GM18867 (cell line): Measurements from ENCODE around the gene SND1.
A peak's percentile ranks its signal among the peaks of the same experiment; 100 is the strongest.

Experiments used
- ATAC-seq: cut with Tn5 transposase; IDR thresholded peaks from one replicate; pipeline ENCODE4 v1.9.1; 2021; ENCODE audit warnings: mild to moderate bottlenecking, moderate library complexity; ENCODE audit not compliant: unreplicated experiment

SND1 gene

DNA sequence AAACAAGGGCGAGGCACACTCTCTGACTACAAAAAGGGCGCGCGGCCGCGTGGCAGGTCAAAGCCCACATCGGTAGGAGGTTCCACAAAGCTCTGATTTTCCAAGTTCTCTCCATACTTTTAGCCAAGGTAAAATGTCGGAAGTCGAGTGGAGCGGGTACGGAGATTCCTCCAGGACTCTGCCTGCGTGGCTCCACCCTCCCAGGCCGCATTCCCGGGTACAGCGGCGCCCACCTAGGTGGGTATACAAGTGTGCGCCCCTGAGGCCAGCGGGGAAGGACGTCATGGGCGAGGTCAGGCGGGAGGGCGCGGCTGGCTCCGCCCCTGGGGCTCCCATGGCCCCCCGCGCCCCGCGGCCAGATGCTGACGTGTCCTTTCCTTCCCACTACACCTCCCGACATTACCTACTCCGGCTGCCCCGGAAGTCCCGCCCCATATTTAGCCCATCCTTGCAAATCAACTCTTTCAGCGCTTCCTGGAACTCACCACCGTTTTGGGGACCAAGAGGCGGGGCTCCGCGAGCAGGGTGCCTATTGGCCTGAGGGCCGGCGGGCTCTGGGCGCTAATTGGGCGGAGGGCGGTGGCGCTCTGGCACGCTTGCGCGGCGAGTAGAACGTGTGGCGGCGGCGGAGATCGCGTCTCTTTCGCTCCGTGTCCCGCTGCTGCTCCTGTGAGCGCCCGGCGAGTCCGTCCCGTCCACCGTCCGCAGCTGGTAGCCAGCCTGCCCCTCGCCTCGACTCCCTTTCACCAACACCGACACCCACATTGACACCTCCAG, at the start of gene SND1:
SND1 (plus strand) TSS at position 639 of the 777 bp plus-strand sequence. CDS start 180 bp downstream, outside the sequence.
- ATAC-seq = peak; percentile 93

DNA sequence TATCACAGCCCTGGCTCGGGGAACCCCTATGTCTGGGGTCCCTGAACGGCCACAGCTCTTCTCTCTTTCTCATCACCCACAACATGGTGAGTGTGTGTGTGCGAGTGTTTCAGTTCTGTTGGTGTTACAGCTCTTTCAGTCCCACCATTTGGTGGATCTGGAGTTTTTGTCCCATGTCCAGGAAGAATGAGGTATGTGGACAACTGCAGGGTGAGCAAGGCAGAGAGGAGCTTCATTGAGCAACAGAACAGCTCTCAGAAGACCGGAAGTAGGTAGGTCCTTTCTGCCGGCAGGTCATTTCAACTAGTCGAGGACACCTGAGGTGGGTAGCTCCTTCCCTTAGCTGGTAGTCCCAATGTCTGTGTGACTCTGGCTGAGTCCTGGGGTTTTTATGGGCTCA, 43.5 kb upstream of the SND1 start:
- ATAC-seq = no peak

DNA sequence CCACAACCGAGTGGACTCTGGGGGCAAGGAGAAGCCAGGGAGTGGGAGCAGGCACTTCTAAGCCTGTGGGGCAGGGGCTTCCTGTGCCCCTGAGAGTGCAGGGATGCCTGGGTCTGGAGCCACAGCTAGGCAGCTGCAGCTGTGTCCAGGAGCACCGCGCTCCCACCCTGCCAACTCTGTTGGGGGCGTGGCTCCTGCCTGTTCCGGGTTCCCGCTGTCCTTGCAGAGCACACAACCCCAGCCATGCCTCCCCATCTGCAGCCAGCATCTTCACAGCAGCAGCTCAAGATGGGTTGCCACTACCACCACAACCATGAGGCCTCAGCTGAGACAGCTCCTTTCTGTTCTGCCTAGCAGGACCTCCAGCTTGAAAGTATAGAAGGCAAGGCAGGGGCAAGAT, 42.7 kb upstream of the SND1 start:
- no peak for ATAC-seq

DNA sequence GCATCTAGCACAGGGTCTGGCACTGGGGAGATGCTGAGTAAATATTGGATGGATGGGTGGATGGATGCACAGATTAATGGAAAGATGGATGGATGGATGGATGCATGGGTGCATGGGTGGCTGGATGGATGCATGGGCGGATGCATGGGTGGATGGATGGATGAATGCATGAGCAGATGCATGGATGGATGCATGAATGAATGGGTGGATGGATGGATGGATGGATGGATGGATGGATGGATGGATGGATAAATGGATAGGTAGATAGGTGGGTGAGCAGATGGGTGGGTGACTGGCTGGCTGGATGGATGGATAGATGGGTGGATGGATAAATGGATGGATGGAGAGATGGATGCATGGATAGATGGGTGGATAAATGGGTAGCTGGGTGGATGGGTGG, 39.7 kb upstream of the SND1 start:
- no peak for ATAC-seq

DNA sequence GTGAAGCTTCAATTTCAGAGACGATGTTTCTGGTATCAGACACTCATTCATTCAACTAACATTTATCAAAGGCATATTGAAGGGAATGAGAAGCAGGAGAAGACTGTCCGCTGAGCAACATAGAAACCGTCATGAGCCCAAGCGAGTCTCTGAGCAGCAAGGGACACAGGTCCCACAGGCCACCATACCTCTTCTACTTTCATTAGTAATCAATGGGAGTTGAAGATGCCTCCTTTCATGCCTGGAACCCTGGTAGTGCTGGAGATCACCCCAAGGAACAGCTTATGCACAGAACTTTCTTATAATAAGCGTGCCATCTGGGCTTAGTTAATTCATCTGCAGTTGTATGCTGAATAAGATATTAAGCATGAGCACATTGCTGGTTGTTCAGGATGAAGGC, 35.3 kb upstream of the SND1 start:
- ATAC-seq = no peak

DNA sequence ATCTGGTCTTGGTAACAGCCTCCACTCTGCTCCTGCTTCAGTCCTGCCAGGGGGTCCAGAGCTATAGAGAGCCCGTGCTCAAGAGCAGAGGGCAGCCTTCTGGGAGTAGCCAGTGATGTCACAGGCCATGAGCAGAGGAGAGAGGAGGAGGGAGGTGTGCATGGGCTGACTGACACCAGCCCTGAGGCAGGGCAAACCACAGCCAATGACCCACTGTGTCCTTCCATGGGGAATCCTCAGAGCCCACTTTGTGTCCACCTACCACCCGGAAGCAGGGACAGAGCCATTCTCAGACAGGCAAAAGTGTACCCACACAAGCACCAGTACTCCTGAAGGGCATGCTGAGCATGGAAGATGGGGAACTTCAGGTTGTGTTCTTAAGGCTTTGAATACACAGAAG, 34.0 kb upstream of the SND1 start, which contains the start of gene PAX4:
PAX4 (minus strand) TSS at position 101 of the 400 bp plus-strand sequence. CDS start 2,214 bp downstream, outside the sequence.
- no peak for ATAC-seq

DNA sequence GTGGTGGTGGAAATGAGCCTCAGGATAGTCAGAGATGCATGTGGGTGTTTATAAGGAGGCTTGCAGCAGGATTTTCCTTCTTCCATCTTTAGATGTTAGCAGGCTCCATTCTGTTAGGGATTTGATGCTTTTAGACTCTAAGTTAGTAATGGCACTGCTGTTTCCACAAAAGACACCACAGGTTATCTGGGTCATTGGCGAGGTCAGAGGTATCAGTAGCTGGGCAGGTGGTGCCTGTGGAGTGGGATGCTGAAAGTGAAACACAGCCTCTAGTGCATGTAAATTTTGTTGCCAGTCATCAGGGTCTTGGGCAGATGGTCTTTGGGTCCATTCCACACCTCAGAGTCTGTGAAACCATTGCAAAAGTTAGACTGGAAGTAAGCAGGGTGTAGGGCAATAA, 33.2 kb upstream of the SND1 start:
- ATAC-seq = no peak

DNA sequence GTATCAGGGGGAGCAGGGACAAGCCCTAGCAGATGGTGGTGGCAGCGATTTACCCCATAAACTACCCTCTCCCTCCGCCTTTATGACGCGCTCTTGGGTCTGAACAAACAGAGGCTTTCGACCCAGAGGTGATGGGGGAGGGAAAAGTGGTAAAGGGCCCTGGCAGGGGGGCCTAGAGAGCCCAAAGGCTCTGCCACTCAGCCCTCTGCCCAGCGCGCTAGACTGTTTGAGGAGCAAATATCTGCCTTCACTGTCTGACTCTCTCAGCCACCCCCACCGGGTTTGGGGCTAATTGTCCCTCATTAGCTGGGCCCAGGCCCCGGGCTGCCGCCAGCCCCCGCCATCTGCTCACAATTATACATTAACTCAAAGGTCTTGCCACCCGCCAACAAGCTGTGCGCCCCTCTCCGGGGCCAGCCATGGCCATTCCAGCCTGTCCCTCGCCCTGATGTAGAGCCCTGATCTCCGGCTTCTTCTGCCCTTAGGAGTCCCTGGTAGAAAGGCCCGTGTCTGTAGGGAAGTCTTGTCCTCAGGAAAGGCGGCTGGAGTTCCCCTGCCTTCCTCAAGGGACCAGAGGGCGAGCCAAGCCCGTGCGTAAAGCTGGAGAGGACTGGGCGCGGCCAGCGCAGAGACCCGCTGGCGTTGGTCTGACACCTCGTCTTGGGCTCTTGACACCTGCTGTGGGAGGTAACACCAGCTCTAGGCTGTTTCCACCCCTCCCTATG, 32.2 kb upstream of the SND1 start:
- ATAC-seq = no peak

DNA sequence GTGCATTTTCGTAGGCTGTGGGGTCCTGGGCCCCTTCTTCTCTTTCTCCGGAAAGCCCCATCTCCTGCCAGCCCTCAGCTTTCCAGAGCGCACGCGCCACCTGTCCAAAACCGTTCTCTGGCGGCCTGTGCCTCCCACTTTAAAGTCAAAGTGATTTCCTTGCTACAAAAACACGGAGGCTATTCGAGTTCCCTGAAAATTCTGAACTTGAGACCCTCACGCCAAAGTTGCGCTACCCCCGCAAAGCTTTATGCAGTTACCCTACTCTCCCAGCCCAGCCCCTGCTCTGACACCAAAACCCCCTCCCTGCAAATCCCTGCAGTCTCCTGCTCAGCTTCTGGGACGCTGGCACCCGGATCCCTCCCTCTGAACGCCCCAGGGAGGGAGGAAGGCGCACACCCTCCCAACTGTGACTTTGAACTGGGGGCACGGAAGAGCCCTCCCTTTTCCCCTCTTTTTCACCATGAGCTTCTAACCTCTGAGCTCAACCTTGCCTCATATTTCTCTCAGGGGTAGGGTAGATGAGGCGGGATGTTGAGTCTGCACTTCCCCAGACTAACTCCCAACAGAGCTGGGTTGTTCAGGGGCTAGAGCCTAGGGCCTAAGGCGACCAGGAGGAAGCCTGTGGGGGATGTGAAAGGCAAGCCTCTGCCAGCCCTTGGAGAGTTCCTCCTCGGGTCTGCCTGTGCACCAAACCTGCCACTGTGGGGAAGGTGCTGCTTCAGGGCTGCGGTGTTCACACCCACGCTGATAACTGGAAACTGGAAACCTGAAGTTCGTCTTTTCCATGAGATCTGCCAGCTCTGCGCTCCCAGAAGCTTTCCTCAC, 31.4 kb upstream of the SND1 start:
- ATAC-seq = peak; percentile 51

DNA sequence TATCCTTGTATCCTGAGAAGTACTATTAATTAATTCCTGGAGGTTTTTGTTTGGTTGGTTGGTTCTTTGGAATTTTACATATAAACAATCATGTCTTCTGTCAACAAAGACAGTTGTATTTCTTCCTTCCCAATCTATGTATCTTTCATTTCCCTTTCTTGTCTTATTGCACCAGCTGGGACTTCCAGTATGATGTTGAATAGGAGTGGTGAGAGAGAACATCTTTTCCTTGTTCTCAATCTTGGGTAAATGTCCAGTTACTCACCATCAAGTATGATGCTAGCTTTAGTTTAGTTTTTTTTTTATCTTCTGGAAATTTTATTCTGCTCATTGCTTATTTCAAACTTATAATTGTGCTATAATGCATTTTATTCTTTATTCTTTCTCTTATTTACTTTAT, 26.7 kb upstream of the SND1 start:
- no peak for ATAC-seq

DNA sequence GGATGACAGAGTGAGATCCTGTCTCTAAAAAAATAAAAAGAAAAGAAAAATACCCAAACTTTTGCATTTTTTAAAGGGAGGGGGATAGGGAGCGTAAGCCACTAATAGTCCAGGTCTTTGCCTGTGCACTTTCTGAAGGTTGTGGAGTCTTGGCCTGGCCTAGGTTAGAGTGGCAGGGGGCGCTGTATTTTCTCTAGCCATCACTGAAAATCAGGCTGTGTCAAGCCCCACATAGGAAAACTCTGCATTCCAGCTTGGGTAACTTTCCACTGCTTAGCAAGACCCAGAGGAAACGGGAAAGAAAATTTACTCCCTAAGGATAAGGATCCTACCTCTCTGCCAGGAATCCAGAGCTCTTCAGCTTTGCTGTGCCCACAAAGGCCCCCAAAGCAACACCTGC, 23.5 kb upstream of the SND1 start:
- ATAC-seq = no peak

DNA sequence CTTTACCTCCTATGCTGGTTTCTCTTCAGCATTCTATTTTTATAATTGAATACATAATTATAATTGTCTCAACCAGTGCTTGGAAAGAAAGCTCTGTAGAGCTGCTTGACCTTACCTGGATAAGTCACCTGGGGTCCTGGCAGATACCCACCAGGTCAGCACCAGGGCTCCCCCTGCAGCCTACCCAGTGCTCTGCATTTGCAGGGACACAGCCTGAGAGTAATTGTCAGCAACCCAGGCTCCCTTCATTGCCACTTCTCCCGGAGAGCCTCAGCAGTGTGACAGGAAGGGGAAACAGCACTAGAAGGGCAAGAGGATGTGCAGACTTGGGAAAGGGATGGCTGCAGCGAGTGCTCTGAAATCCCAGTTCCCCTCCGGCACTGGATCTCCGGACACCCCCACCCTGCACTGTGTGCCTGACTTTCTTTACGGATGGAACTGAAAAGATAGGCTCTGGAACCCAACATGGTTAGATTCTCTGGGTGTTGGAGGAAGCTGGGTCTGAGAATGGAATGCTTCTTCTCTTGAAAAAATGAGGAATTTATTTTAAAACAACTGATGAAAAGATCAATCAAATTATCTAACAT, 22.6 kb upstream of the SND1 start:
- ATAC-seq = peak; percentile 74

DNA sequence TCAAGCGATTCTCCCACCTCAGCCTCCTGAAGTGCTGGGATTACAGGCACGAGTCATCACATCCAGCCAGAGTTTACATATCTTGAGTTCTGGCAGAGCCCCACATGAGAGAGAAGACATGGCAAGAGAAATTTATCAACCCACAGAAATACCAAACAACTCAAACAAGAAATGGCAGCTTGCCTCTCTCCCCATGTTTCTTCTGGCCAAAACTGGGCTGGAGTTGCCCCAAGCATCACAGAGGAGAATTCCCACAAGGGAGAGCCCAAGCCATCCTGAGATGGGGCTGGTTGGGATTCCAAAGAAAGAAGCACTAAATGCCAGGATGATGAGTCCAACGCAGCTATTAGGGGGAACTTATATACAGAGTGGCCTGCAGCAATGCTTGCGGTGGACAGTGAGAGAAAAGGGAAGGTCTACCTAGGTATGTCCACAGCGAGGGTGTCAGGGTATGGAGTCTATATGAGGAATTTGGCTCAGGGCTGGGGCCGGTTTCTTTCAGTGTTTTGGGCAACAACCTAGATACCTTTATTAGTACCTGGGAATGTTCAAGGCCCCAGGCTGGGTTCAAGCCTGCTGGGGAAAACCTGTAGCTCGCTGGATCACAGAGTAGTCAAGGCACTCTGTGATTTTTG, 19.6 kb upstream of the SND1 start:
- no peak for ATAC-seq

DNA sequence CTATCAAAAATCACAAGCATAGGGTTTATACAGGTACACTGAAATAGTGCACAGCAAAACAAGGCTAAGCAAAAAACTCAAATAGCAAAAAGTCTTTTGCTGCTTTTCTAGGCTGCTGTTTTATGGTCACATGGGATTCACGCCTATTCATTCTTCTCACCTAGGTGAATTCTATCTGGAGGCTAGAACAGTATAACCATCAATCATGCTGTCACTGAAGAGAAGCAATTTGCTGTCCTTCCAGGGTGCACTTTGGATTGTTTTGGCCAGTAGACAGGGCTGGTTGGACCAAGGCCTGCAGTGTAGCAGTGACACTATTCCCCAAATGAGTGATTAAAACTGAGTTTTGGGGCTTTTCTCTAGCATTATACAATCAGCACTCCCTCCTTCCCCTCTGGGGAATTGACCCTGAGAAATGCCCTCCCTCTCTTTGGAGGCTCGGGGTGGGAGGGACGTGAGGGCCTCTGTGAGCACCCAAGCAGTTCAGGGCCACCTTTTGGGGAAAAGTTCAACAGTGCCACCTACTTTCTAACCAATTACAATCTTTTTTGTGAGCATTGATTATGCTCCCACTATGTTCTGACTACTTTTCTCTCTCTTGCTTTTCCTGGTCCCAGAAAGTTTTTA, 16.2 kb upstream of the SND1 start:
- no peak for ATAC-seq

DNA sequence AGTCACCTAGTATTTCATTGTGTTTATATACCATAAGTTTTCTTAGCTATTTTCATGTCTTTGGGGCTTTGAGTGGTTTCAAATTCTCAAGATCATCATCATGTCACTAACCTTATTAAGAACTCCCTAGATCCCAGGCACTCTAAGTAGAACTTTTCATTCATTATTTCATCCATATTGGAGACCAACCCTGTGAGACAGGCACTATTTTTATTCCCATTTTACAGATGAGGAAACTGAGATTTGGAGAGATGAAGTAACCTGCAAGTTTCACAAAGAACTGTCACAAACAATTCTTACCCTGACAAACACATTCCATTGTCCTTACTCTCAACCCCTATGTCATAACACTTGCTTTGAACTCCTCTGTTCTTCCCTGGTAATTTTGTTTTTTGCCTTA, 13.8 kb upstream of the SND1 start:
- no peak for ATAC-seq

DNA sequence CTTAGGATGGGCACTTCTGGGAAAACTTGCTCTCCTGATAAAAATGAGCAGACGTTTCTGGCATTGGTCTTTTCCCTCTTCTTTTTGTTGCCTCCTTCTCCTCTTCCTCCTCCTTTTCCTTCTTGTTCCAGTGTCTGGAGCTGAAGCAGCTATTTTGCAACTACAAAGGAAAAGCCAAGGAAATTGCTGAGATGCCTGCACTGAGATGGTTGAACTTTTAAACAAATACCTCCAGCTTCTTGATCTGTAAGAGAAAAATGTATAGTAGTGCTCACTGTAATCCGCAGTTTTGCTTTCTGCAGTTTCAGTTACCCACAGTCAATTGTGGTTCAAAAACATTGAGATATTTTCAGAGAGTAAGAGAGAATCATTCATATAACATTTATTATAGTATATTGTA, 7.5 kb upstream of the SND1 start:
- no peak for ATAC-seq

DNA sequence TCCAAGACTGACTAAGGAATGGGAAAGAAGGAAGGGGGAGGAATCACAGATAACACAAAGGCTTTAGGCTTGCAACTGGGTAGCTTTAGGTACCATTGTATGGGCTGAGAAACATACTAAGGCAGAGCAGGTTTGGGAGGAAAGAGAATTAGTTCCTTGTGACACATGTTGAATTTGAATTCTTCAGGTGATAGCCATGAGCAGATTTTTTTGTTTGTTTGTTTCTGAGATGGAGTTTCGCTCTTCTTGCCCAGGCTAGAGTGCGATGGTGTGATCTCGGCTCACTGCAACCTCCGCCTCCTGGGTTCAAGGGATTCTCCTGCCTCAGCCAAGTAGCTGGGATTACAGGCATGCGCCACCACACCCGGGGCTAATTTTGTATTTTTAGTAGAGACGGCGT, 4.4 kb upstream of the SND1 start:
- ATAC-seq = no peak

DNA sequence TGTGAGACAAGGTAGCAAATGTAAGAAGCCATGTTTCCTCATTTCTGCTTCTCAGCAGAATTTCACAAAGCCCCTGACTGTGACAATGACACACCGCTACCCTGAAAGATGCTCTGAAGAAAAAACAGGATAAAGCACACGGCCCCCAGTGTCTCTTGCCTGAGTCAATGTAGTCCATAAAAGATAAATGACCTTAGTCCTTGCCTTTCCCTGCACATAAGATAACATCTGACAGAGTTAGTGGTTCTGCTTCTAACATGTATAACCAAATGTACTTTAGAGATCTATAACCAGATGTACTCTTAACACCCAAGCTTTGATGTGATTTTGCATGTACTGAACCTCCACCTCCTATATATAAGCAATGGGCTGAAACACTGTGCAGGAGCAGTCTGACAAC, 3.0 kb upstream of the SND1 start:
- ATAC-seq = no peak

DNA sequence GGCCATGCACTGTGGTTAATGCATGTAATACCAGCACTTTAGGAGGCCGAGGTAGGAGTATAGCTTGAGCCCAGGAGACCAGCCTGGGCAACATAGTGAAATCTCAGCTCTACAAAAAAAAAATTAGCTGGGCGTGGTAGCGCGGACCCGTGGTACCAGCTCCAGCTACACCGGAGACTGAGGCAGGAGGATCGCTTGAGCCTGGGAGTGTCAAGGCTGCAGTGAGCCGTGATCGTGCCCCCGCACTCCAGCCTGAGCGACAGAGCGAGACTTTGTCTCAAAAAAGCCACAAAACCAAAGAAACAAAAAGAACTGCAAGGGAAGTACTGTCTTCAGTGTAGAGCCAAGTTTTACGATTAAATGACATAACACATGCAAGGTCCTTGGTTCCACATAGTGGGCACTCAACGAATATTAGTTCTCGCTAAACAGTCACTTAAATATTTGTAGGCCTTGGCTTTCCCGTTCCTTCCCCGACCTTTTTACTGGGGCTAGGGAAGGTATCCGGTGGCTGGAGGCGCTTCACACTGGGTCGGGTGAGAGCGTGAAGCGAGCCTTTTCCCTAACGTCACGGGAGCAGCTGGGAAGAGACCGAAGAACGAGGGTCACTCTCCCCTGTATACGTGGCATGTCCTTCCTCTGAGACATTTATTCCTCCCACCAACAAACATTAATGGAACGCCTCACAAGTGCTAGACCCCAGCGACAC, 993 bp upstream of the SND1 start:
- peak; percentile 1 for ATAC-seq
